Mucosa of rectum (tissue), 2 donors: ENCODE results near the gene ARHGAP32.
A peak's percentile ranks its signal among the peaks of the same experiment; 100 is the strongest.
"Not testable (repeated sequence)": the region's sequence is repeated elsewhere in the genome, so short reads cannot be mapped to it uniquely, and the experiment has no call there.

ENCODE experiments used
- H3K27ac ChIP-seq, 2 donors: one replicate each; pipeline ENCODE4 v1.7.0; 2013; ENCODE audit warnings: inconsistent platforms in 2 of 2, low read depth in 2 of 2, low read length in 2 of 2
- H3K27me3 ChIP-seq, 2 donors: one replicate each; pipeline ENCODE4 v1.7.0; 2013; ENCODE audit warnings: low read length in 2 of 2; ENCODE audit not compliant: control insufficient read depth in 2 of 2, insufficient read depth in 2 of 2
- H3K36me3 ChIP-seq, 2 donors: one replicate each; pipeline ENCODE4 v1.7.0; 2013; ENCODE audit warnings: low read length in 2 of 2; ENCODE audit not compliant: control insufficient read depth in 2 of 2, insufficient read depth in 2 of 2
- H3K4me1 ChIP-seq, 2 donors: one replicate each; pipeline ENCODE4 v1.7.0; 2013; ENCODE audit warnings: low read length in 2 of 2, mild to moderate bottlenecking in 1 of 2; ENCODE audit not compliant: control insufficient read depth in 2 of 2, insufficient read depth in 2 of 2
- H3K4me3 ChIP-seq, 2 donors: one replicate each; pipeline ENCODE4 v1.7.0; 2013; ENCODE audit warnings: low read length in 2 of 2
- H3K9ac ChIP-seq, 2 donors: one replicate each; pipeline ENCODE4 v1.7.0; 2013; ENCODE audit warnings: low read length in 2 of 2, low read depth in 1 of 2, mild to moderate bottlenecking in 1 of 2
- H3K9me3 ChIP-seq, 2 donors: one replicate each; pipeline ENCODE4 v1.7.0; 2013; ENCODE audit warnings: low read length in 2 of 2; ENCODE audit not compliant: control insufficient read depth in 2 of 2
- donor health status: healthy.
- donor health status: Normal muscosa, but diverticular disease.

ARHGAP32 gene

GRCh38 chr11:129204150-129204838, 12.2 kb upstream of the ARHGAP32 start:
- H3K4me1 ChIP-seq, result no peaks in the 10 kb centered on the region
- no peak overlapping the region for H3K9ac ChIP-seq
- no peaks in the 10 kb centered on the region for H3K9me3 ChIP-seq
- no peak overlapping the region for H3K27ac ChIP-seq
- H3K4me3 ChIP-seq, result no peak overlapping the region
- no peaks in the 10 kb centered on the region for H3K27me3 ChIP-seq
- H3K36me3 ChIP-seq, result no peaks in the 10 kb centered on the region

- Histone ChIP-seq H3K27ac (no peak overlapping the region), H3K36me3 (no peaks in the 10 kb centered on the region), H3K9me3 (no peaks in the 10 kb centered on the region), H3K4me3 (no peak overlapping the region), H3K9ac (no peak overlapping the region), H3K27me3 (no peaks in the 10 kb centered on the region), H3K4me1 (no peaks in the 10 kb centered on the region)
These were observed 10.5 kb upstream of the ARHGAP32 start for GRCh38 chr11:129202646-129203045.

DNA sequence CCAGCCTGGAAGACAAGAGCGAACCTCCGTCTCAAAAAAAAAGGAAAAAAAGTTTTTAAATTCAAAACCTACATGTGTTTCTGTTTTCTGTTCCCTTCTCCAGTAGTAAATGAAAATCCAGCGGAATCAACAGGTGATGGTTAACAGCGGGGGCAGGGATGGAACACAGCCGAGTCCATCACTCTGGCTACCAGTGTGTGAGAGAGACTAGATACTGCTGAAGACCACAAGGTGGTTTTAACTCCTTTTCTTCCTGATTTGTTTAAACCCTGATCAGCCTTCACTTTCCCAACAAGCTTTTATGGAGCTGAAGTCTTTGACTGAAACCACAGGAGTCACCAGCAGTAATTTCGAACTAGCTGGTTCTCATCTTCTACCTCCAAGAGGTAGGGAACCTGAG, 3.6 kb upstream of the ARHGAP32 start:
- Histone ChIP-seq H3K27ac (no peak overlapping the region), H3K9me3 (no peaks in the 10 kb centered on the region), H3K4me1 (peaks cover 2 to 18% of the 10 kb centered on the region in 2 donors), H3K27me3 (no peaks in the 10 kb centered on the region), H3K9ac (no peak overlapping the region), H3K4me3 (no peak overlapping the region), H3K36me3 (no peaks in the 10 kb centered on the region)

DNA sequence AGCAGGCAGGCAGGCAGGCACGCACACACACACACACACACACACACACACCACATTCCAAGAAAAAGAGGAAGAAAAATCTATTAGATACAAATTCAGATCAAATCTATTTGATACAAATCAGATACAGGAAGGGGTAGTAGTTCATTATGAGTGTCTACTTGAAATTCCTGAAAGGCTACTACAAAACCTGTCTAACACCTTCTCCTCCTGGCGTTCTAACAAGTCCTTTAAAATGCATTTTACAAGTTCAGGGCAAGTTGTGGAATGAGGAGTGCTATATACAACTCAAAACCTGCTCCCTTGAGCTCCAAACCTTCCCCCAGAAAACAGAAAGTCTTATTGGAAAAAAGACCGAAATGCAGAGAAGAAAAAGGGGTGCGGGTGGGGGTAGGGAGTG, 476 bp downstream of the ARHGAP32 start:
- Histone ChIP-seq H3K27ac (peak overlapping the region in 1 of 2 donors; percentile 48), H3K9me3 (no peaks in the 10 kb centered on the region), H3K4me3 (peak overlapping the region in 1 of 2 donors; percentile 30), H3K4me1 (peaks cover 12 to 33% of the 10 kb centered on the region in 2 donors), H3K9ac (peak overlapping the region in 1 of 2 donors; percentile 33), H3K27me3 (no peaks in the 10 kb centered on the region), H3K36me3 (no peaks in the 10 kb centered on the region)

- H3K36me3 ChIP-seq, result no peaks in the 10 kb centered on the region
- peak overlapping the region; percentile 45 to 62 for H3K27ac ChIP-seq
- no peaks in the 10 kb centered on the region for H3K9me3 ChIP-seq
- peak overlapping the region; percentile 21 to 57 for H3K4me3 ChIP-seq
- no peak overlapping the region for H3K9ac ChIP-seq
- peaks cover 12 to 33% of the 10 kb centered on the region in 2 donors for H3K4me1 ChIP-seq
- H3K27me3 ChIP-seq, result no peaks in the 10 kb centered on the region
These were observed 2.0 kb downstream of the ARHGAP32 start for GRCh38 chr11:129190087-129190486.

DNA sequence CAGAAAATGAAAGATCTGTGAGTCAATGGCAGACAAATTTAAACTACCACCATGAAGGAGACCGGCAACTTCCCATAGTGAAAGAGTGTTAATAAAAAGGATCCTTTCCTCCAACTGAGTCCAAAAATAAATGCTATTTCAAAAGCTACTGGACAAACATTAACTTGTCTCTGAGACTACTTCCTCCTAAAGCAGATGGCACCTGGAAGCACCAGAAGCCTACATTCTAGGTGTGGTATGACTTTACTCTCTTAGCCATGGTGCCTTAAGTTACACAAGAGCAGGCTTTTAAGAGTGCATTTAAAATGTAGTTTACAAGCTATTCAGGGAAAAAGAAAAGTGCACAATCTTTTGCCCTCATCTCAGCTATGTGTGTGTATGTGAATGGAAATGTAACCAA, 2.5 kb downstream of the ARHGAP32 start:
- Histone ChIP-seq H3K4me1 (peaks cover 12 to 33% of the 10 kb centered on the region in 2 donors), H3K27ac (peak overlapping the region; percentile 45 to 62), H3K27me3 (no peaks in the 10 kb centered on the region), H3K9ac (no peak overlapping the region), H3K36me3 (no peaks in the 10 kb centered on the region), H3K9me3 (no peaks in the 10 kb centered on the region), H3K4me3 (peak overlapping the region; percentile 21 to 57)

GRCh38 chr11:129185082-129185481, 7.0 kb downstream of the ARHGAP32 start:
- not testable (repeated sequence) for H3K27ac ChIP-seq, H3K4me3 ChIP-seq, H3K4me1 ChIP-seq, H3K9ac ChIP-seq, H3K27me3 ChIP-seq, H3K36me3 ChIP-seq, H3K9me3 ChIP-seq

- no peaks in the 10 kb centered on the region for H3K27me3 ChIP-seq
- no peak overlapping the region for H3K9ac ChIP-seq
- peaks cover 3 to 4% of the 10 kb centered on the region in 2 donors for H3K4me1 ChIP-seq
- H3K9me3 ChIP-seq, result no peaks in the 10 kb centered on the region
- H3K36me3 ChIP-seq, result no peaks in the 10 kb centered on the region
- H3K27ac ChIP-seq, result no peak overlapping the region
- H3K4me3 ChIP-seq, result no peak overlapping the region
These were observed 7.5 kb downstream of the ARHGAP32 start for GRCh38 chr11:129184581-129184980.

GRCh38 chr11:129167315-129167714, 24.8 kb downstream of the ARHGAP32 start:
- no peak overlapping the region for H3K4me3 ChIP-seq
- no peaks in the 10 kb centered on the region for H3K4me1 ChIP-seq
- no peak overlapping the region for H3K27ac ChIP-seq
- no peaks in the 10 kb centered on the region for H3K36me3 ChIP-seq
- no peaks in the 10 kb centered on the region for H3K9me3 ChIP-seq
- H3K27me3 ChIP-seq, result no peaks in the 10 kb centered on the region
- H3K9ac ChIP-seq, result no peak overlapping the region

- H3K4me3 ChIP-seq, result no peak overlapping the region
- no peak overlapping the region for H3K27ac ChIP-seq
- no peaks in the 10 kb centered on the region for H3K27me3 ChIP-seq
- H3K9me3 ChIP-seq, result no peaks in the 10 kb centered on the region
- no peaks in the 10 kb centered on the region for H3K4me1 ChIP-seq
- H3K36me3 ChIP-seq, result no peaks in the 10 kb centered on the region
- no peak overlapping the region for H3K9ac ChIP-seq
These were observed 28.4 kb downstream of the ARHGAP32 start for GRCh38 chr11:129163714-129164164.
